ENCODE results near the gene FOXP1. TPM values are rescaled to one million over a fixed set of nuclear protein-coding genes. Genes with fewer than 3 reads are reported as not detected.

The FOXP1 gene
- total and polyA plus RNA-seq, 12 donors: 7.6 to 42.7 (median 24.3) TPM

- H3K36me3 ChIP-seq (replicated peaks in 1 of 2): no peaks in the 10 kb centered on the region
- no peak overlapping the region for H3K27ac ChIP-seq
- H3K9me3 ChIP-seq (replicated peaks in 1 of 3): no peaks in the 10 kb centered on the region
- intact Hi-C loops (cut with DNase I): no loop called here
- TF ChIP-seq, protein P1, sequence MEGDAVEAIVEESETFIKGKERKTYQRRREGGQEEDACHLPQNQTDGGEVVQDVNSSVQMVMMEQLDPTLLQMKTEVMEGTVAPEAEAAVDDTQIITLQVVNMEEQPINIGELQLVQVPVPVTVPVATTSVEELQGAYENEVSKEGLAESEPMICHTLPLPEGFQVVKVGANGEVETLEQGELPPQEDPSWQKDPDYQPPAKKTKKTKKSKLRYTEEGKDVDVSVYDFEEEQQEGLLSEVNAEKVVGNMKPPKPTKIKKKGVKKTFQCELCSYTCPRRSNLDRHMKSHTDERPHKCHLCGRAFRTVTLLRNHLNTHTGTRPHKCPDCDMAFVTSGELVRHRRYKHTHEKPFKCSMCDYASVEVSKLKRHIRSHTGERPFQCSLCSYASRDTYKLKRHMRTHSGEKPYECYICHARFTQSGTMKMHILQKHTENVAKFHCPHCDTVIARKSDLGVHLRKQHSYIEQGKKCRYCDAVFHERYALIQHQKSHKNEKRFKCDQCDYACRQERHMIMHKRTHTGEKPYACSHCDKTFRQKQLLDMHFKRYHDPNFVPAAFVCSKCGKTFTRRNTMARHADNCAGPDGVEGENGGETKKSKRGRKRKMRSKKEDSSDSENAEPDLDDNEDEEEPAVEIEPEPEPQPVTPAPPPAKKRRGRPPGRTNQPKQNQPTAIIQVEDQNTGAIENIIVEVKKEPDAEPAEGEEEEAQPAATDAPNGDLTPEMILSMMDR (IDR thresholded peaks at IDR 0.05): no peak
- TF ChIP-seq POLR2A (IDR thresholded peaks at IDR 0.05): no peak
- no peak overlapping the region for H3K4me3 ChIP-seq
- peaks cover 13 to 23% of the 10 kb centered on the region in 2 donors for H3K4me1 ChIP-seq (replicated peaks in 1 of 2)
- no peaks in the 10 kb centered on the region for H3K27me3 ChIP-seq
- 88 to 97% (median 92%) methylated on average over 2 of the region's 2 CpGs for WGBS, 4 donors
- no peak for DNase-seq
Observed at GRCh38 chr3:71545330-71545729, 38.2 kb downstream of the FOXP1 start.

DNA sequence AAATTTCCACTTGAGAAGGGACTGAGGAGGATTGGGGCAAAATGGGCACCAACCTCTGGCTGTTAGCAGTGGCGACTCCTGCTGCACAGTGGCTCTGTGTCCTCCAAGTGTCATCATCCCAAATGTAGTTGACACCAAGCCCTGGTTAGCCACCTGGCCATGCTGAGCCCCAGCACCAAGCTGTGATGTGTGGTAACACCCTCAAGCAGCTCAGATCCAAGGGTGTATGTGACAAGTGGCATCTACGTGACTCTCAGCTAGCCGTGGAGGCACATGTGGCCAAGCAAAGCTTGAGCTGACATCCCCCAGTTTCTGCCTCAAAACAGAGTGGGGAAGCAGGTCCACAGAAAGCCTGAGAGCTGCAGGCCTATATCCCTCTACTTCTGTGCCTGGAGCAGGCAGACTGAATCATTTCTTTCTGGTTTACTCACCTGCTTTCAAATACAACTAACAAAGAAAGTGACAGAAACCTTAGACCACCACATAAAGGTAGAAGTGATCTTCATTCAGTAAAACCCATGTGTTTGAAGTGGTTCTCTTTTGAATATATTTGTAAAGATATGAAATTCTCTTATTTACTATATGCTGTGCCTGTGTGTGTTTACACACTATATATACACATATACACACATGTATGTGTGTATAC is 40.0 kb downstream of the FOXP1 start:
- no peak for TF ChIP-seq POLR2A (IDR thresholded peaks at IDR 0.05)
- TF ChIP-seq, protein P1 (IDR thresholded peaks at IDR 0.05): no peak
- Histone ChIP-seq H3K36me3 (replicated peaks in 1 of 2) (no peaks in the 10 kb centered on the region), H3K27ac (no peak overlapping the region), H3K27me3 (no peaks in the 10 kb centered on the region), H3K9me3 (replicated peaks in 1 of 3) (no peaks in the 10 kb centered on the region), H3K4me1 (replicated peaks in 1 of 2) (peaks cover 13 to 23% of the 10 kb centered on the region in 2 donors), H3K4me3 (no peak overlapping the region)
- intact Hi-C loops (cut with DNase I): no loop called here
- WGBS, 4 donors: 67 to 84% (median 80%) methylated on average over 2 to 3 of the region's 3 CpGs
- DNase-seq: no peak

GRCh38 chr3:71542521-71543370 is 40.8 kb downstream of the FOXP1 start:
- peaks cover 14 to 25% of the 10 kb centered on the region in 2 donors for H3K4me1 ChIP-seq (replicated peaks in 1 of 2)
- TF ChIP-seq, protein P1 (IDR thresholded peaks at IDR 0.05): no peak
- TF ChIP-seq POLR2A (IDR thresholded peaks at IDR 0.05): no peak
- H3K27ac ChIP-seq: peak overlapping the region in 2 of 5 donors; percentile 18 to 48
- 49 to 57% (median 54%) methylated on average over 23 of the region's 23 CpGs for WGBS, 4 donors
- H3K27me3 ChIP-seq: no peaks in the 10 kb centered on the region
- no peak overlapping the region for H3K4me3 ChIP-seq
- DNase-seq: peak; percentile 48 to 89 (median 78)
- H3K36me3 ChIP-seq (replicated peaks in 1 of 2): no peaks in the 10 kb centered on the region
- intact Hi-C loops (cut with DNase I): no loop called here
- H3K9me3 ChIP-seq (replicated peaks in 1 of 3): no peaks in the 10 kb centered on the region

DNA sequence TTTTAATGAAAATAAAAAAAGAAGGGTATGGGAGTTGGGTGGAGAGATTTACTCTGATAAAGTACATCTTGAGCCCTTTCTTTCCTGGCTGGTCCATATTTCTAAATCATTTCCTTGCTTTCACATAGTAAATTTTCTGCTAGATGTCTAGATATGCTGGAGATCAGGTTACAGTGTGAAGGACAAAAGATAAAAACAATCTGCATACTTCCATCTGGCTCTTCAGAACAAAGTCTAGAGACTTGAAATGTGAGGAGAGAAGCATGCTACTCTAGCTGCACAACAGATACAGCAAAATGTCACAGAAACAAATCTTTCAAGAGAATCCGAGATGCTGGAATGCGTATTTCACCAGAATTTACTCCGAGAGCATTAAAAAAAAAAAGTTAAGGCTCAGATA is 42.2 kb downstream of the FOXP1 start:
- H3K4me1 ChIP-seq (replicated peaks in 1 of 2): peaks cover 20 to 39% of the 10 kb centered on the region in 2 donors
- H3K27ac ChIP-seq: no peak overlapping the region
- intact Hi-C loops (cut with DNase I): no loop called here

More for the DNA sequence above, 42.2 kb downstream of the FOXP1 start:
- Histone ChIP-seq H3K9me3 (replicated peaks in 1 of 3) (no peaks in the 10 kb centered on the region), H3K36me3 (replicated peaks in 1 of 2) (no peaks in the 10 kb centered on the region), H3K27me3 (no peaks in the 10 kb centered on the region), H3K4me3 (no peak overlapping the region)
- DNase-seq: no peak
- 30 to 56% (median 44%) methylated on average over 3 of the region's 3 CpGs for WGBS, 4 donors
- TF ChIP-seq, protein P1 (IDR thresholded peaks at IDR 0.05): no peak
- TF ChIP-seq POLR2A (IDR thresholded peaks at IDR 0.05): no peak

Measured in adrenal gland (tissue), 12 donors.